BLaER1 (cell line): ENCODE data around the gene TBL3.
"Not testable (repeated sequence)": the region's sequence is repeated elsewhere in the genome, so short reads cannot be mapped to it uniquely, and the experiment has no call there.

Experiments used
- H3K27ac ChIP-seq: shearing (Covaris generic); formaldehyde crosslinking; 2 replicates; pipeline ENCODE4 v1.8.1; 2022
- H3K27me3 ChIP-seq: shearing (Covaris generic); formaldehyde crosslinking; 2 replicates; pipeline ENCODE4 v1.8.1; 2022
- H3K36me3 ChIP-seq: shearing (Covaris generic); formaldehyde crosslinking; 2 replicates; pipeline ENCODE4 v1.8.1; 2022
- H3K4me1 ChIP-seq: shearing (Covaris generic); formaldehyde crosslinking; 2 replicates; pipeline ENCODE4 v1.8.1; 2022
- H3K4me2 ChIP-seq: shearing (Covaris generic); formaldehyde crosslinking; 2 replicates; pipeline ENCODE4 v1.8.1; 2022
- H3K4me3 ChIP-seq: shearing (Covaris generic); formaldehyde crosslinking; 2 replicates; pipeline ENCODE4 v1.8.1; 2022
- H3K9ac ChIP-seq: shearing (Covaris generic); formaldehyde crosslinking; 2 replicates; pipeline ENCODE4 v1.8.1; 2022
- H3K9me3 ChIP-seq: shearing (Covaris generic); formaldehyde crosslinking; 2 replicates; pipeline ENCODE4 v1.8.1; 2022
- H4K20me1 ChIP-seq: shearing (Covaris generic); formaldehyde crosslinking; 2 replicates; pipeline ENCODE4 v1.8.1; 2022
- Cebpa-rat ChIP-seq: shearing (Covaris generic); IDR thresholded peaks from 2 replicates; pipeline ENCODE4 v1.8.1; 2022

The TBL3 gene

DNA sequence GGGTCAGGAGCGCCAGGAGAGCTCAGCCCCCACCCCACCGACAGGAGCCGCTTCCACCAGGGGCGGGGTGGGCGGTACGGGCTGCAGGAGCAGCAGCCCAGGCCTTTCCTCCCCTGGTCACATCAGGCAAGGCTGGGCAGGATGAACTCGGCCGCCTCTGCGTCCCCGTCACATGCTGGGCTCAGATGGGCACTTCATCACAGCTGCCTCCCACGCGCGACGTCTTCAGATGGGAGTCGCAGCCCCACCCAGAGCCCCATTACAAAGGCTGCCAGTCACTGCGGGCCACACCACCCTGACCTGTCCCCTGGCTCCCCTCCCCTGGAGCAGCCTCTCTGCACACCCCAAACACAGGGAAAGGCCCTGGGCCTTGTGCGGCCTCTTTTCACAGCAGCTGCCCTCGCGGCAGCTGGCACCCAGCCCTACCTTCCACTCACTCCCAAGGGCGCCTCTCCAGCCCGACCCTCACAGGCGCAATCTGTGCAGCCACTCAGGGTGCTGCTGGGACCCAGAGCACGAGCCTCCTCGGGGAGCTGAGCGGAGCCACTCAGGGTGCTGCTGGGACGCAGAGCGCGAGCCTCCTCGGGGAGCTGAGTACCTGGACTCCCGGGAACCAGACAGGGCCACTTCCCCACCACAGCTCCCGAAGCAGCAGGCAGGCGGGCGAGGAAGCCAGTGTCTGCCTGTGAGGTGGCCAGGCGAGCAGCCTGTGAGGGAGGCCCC is 33.1 kb downstream of the TBL3 start:
- peaks cover 55% of the 10 kb centered on the region for H3K4me1 ChIP-seq
- no peak for TF ChIP-seq Cebpa-rat
- H4K20me1 ChIP-seq: peaks cover 93% of the 10 kb centered on the region
- H3K36me3 ChIP-seq: peaks cover 55% of the 10 kb centered on the region
- H3K4me3 ChIP-seq: peak overlapping the region; percentile 46
- no peaks in the 10 kb centered on the region for H3K27me3 ChIP-seq
- no peaks in the 10 kb centered on the region for H3K9me3 ChIP-seq
- H3K27ac ChIP-seq: peak overlapping the region; percentile 71
- H3K9ac ChIP-seq: peak overlapping the region; percentile 65
- peak overlapping the region; percentile 97 for H3K4me2 ChIP-seq

DNA sequence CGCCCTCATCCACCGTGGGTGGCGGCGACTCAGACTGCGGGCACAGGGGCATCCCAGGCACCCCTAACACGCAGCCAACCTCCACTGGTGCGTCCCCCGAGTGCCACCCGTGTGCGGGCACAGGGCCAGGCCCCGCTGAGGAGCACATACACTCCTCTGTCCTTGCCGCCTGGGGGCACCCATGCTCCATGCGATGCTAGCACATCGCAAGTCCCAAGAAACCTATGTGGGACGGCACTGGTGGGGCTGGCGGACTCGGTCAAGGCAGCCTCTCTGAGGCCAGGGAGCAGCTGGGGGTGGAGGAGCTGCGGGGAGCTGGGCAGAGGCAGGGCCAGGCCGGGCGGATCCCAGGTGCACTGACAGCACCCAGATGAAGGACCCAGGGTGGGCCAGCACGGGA is 33.8 kb downstream of the TBL3 start:
- Histone ChIP-seq H3K9me3 (no peaks in the 10 kb centered on the region), H4K20me1 (peaks cover 88% of the 10 kb centered on the region), H3K4me3 (peak overlapping the region; percentile 46), H3K9ac (peak overlapping the region; percentile 65), H3K4me2 (peak overlapping the region; percentile 97), H3K4me1 (peaks cover 62% of the 10 kb centered on the region), H3K27me3 (no peaks in the 10 kb centered on the region), H3K27ac (peak overlapping the region; percentile 71), H3K36me3 (peaks cover 48% of the 10 kb centered on the region)
- no peak for TF ChIP-seq Cebpa-rat

DNA sequence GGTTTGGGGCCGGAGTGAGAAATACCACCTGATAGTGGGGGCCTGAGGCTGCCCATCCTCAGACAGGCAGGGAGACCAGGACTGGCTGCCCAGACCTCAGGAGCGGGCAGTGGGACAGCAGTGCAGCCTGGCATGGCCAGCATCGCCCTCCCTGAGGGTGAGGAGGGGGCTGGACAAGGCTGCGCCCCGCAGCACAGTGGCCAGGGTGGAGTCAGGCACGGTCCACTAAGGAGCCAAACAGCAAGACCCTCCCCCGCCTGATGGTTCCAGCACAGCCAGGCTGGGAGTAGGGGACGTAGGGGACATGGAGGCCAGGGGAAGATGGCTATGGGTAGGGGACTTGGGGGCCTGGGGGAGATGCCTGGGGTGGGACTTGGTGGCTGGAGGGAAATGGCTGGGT is 34.5 kb downstream of the TBL3 start:
- H3K27ac ChIP-seq: peak overlapping the region; percentile 71
- peak overlapping the region; percentile 97 for H3K4me2 ChIP-seq
- peaks cover 65% of the 10 kb centered on the region for H3K4me1 ChIP-seq
- H3K27me3 ChIP-seq: no peaks in the 10 kb centered on the region
- TF ChIP-seq Cebpa-rat: no peak
- peaks cover 42% of the 10 kb centered on the region for H3K36me3 ChIP-seq
- no peaks in the 10 kb centered on the region for H3K9me3 ChIP-seq
- H4K20me1 ChIP-seq: peaks cover 82% of the 10 kb centered on the region
- H3K4me3 ChIP-seq: no peak overlapping the region
- H3K9ac ChIP-seq: peak overlapping the region; percentile 94

DNA sequence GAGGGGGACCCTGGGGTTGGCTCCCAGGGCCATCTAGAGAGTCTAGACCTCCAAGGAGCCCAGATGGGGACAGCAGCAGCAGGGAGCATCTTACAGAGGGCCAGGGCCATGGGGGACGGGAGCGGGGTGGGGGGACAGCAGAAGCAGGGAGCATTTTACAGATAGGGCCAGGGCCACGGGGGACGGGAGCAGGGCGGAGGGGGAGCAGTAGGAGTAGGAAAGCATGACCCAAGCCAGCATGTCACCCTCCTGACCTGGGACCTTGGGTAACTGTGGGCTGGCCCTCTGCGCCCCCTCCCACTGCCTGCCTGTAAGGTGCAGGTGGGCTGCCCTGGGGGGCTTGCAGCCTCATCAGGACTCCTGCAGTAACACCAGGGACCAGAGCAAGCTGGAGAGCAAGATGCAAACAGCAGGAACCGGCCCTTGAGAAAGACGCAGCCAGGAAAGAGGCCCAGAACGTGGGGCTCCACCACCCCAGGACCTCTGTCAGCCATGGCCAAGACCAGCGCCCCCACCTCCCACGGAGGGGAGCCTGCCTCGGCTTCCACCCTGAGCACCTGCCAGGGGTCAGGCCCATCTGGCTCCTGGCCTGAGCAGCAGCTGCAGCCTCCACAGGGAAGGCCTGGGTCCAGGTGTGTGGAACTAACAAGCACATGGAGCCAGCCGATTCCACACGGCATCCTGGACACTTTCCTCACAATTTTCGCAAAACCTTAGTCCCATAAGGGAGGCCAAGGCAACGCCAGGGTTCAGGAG is 35.4 kb downstream of the TBL3 start:
- peak overlapping the region; percentile 91 for H3K27ac ChIP-seq
- peaks cover 32% of the 10 kb centered on the region for H3K36me3 ChIP-seq
- H3K4me2 ChIP-seq: peak overlapping the region; percentile 97
- H3K9ac ChIP-seq: peak overlapping the region; percentile 94
- peak overlapping the region; percentile 98 for H3K4me3 ChIP-seq
- H3K27me3 ChIP-seq: no peaks in the 10 kb centered on the region
- H4K20me1 ChIP-seq: peaks cover 72% of the 10 kb centered on the region
- H3K4me1 ChIP-seq: peaks cover 65% of the 10 kb centered on the region
- no peaks in the 10 kb centered on the region for H3K9me3 ChIP-seq
- no peak for TF ChIP-seq Cebpa-rat

DNA sequence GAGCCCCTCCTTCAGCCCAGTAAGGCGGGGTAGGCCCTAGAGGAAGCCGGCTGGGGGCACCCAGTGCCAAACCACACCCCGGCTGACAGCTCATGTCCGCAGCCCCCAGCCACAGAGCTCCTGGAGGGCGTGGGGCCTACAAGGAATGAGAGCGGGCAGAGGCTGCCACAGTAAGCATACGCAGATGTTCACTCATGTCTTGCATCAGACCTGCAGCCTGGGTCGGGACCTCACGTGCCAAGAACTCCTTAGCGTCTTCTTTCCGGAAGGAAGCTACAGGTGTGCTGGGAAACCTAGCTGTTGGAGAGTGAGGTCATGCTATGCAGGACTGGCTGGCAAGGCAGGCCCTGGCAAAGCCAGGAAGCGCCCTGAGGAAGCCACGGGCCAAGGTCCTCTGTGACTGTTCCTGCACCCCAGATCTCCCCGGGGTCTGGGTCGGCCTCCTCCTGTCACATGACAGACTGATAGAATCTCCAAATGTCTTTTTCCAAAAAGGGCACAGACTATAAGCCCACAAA is 36.2 kb downstream of the TBL3 start:
- H3K9ac ChIP-seq: peak overlapping the region; percentile 94
- H3K4me2 ChIP-seq: peak overlapping the region; percentile 97
- peaks cover 24% of the 10 kb centered on the region for H3K36me3 ChIP-seq
- peak overlapping the region; percentile 91 for H3K27ac ChIP-seq
- no peak for TF ChIP-seq Cebpa-rat
- peaks cover 65% of the 10 kb centered on the region for H3K4me1 ChIP-seq
- no peaks in the 10 kb centered on the region for H3K27me3 ChIP-seq
- peak overlapping the region; percentile 98 for H3K4me3 ChIP-seq
- H4K20me1 ChIP-seq: peaks cover 64% of the 10 kb centered on the region
- H3K9me3 ChIP-seq: no peaks in the 10 kb centered on the region

DNA sequence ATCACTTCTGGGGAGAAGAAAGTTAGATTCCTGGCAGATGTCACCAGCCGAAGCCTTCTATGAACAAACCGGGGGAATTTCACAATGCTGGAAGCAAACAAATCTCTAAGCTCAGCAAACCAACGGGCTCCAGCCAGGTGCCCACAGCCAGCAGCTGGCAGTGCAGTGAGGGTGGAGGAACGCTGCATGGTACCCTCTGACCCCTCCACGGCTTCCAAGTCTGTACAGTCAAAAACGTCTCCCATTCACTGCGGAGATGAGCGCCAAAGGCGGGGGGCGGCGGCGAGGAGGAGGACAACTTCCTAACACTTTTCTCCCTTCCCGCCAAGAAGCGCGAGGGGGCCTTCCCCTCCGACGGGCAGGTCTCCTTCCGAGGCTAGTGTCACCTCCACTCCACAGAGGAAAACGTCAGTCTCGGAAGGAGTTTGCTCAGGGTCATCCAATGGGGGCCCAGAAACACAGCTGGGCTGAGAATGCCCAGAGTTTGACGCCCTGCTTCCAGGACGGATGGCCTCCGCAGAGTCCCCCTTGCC is 36.8 kb downstream of the TBL3 start:
- peaks cover 18% of the 10 kb centered on the region for H3K36me3 ChIP-seq
- H3K4me3 ChIP-seq: peak overlapping the region; percentile 98
- no peaks in the 10 kb centered on the region for H3K27me3 ChIP-seq
- H3K27ac ChIP-seq: peak overlapping the region; percentile 91
- peaks cover 58% of the 10 kb centered on the region for H4K20me1 ChIP-seq
- peaks cover 60% of the 10 kb centered on the region for H3K4me1 ChIP-seq
- H3K9ac ChIP-seq: peak overlapping the region; percentile 94
- H3K4me2 ChIP-seq: peak overlapping the region; percentile 97
- 0 out of 2 replicates have a peak, but pooled peaks have one; percentile 14 for TF ChIP-seq Cebpa-rat
- H3K9me3 ChIP-seq: no peaks in the 10 kb centered on the region

DNA sequence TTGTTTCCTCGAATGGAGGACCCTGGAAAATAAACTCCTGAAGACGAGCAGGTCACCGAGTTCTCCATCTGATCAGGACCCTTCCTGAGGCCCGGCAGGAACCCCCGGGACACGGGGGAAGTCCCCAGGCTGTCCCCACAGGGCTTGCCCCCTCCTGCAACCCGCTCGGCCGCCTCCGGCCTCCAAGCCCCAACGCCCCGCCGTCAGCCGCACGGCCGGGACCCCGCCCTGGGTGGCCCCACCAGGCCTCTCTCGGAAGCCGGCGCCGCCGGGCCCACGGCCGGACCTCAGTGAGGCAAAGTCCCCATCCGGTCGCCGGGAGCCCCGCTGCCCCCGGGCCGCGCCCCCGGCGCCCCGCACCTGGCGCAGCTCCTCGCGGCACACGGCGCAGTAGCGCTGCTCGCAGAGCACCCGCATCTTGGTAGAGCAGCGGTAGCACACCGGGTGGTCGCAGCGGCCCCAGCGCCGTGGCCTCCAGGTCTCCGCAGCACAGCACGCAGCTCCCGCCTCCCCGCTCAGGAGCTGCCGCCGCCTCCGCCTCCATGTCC is 37.4 kb downstream of the TBL3 start:
- Histone ChIP-seq H4K20me1 (peaks cover 52% of the 10 kb centered on the region), H3K4me1 (peaks cover 55% of the 10 kb centered on the region)

DNA sequence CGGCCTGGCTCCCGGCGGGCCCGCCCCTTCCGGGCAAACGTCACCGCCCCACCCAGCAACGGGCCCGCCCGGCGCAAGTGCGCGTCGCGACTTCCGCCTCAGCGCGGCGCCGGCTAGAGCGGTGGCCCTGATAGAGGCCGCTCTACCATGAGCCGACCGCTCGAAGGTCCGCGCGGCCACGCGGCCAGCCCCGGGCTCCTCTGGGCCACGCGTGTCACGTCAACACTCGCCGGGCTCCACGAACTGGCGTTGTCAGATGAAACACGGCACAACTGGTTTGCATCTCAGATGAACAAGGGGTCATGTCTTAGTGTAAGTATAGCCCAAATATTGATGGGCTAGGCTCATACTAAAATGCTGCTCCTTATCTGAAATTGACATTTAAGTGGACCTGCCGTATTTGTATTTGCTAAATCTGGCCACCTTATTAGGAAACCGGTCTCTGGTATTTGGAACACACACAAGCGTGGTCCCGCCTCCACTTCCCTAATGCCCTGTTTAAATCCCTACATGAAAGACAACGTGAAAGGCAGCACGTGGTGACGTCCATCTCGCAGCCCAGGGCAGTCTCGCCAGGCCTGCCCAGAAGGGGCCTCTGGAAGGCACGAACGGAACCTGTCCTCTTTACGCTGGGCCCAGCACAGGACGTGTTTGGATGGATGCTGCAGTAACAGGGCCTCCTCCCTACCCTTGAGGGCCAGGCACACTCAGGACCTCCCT is 38.1 kb downstream of the TBL3 start, which contains the start of gene ZNF598:
TSS of gene ZNF598 (minus strand) at position 31 of the 720 bp plus-strand sequence.
- no peak for TF ChIP-seq Cebpa-rat
- Histone ChIP-seq H3K27ac (peak within 1 kb of the TSS; percentile 91), H3K4me1 (peaks cover 47% of the 10 kb centered on the region)

More for the DNA sequence above, 37.4 kb downstream of the TBL3 start:
- no peak for TF ChIP-seq Cebpa-rat
- Histone ChIP-seq H3K27me3 (no peaks in the 10 kb centered on the region), H3K9me3 (no peaks in the 10 kb centered on the region), H3K4me3 (peak overlapping the region; percentile 98), H3K27ac (peak overlapping the region; percentile 91), H3K9ac (peak overlapping the region; percentile 94), H3K36me3 (peaks cover 18% of the 10 kb centered on the region), H3K4me2 (peak overlapping the region; percentile 97)

DNA sequence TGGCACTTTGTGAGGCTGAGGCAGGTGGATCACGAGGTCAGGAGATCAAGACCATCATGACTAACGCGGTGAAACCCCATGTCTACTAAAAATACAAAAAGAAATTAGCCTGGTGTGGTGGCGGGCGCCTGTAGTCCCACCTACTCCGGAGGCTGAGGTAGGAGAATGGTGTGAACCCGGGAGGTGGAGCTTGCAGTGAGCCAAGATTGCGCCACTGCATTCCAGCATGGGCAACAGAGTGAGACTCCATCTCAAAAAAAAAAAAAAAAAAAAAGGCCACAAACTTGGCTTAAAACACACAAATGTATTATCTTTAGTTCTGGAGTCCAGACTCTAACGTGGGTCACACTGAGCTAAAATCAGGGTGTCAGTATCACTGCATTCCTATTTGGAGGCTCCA is 39.9 kb downstream of the TBL3 start:
- peaks cover 43% of the 10 kb centered on the region for H3K4me1 ChIP-seq
- not testable (repeated sequence) for H3K9ac ChIP-seq

More for the DNA sequence above, 38.1 kb downstream of the TBL3 start, which contains the start of gene ZNF598:
- peaks cover 11% of the 10 kb centered on the region; the same call in 1 of the 2 replicates for H3K36me3 ChIP-seq
- H3K4me2 ChIP-seq: peak within 1 kb of the TSS; percentile 97
- H3K27me3 ChIP-seq: no peaks in the 10 kb centered on the region
- H3K9ac ChIP-seq: peak within 1 kb of the TSS; percentile 94
- peak within 1 kb of the TSS; percentile 98 for H3K4me3 ChIP-seq
- H3K9me3 ChIP-seq: no peaks in the 10 kb centered on the region
- peaks cover 45% of the 10 kb centered on the region for H4K20me1 ChIP-seq

More for the DNA sequence above, 39.9 kb downstream of the TBL3 start:
- not testable (repeated sequence) for H3K9me3 ChIP-seq, H3K27ac ChIP-seq, H3K4me2 ChIP-seq, H3K27me3 ChIP-seq, H3K4me3 ChIP-seq, H3K36me3 ChIP-seq
- peaks cover 27% of the 10 kb centered on the region for H4K20me1 ChIP-seq
